IMR-90 (cell line): ENCODE measurements around the gene TXNL4B. TPM values are rescaled to one million over a fixed set of nuclear protein-coding genes. Genes with fewer than 3 reads are reported as not detected.

Source experiments
- ATAC-seq: fragments of 200-7000 bp; cut with Tn5 transposase; 2 replicates; pipeline ENCODE4 v1.9.1; 2020; ENCODE audit warnings: low read depth, mild to moderate bottlenecking, moderate library complexity
- BruUV-seq: library from RNA; stranded (reverse); fragments of 400-500 nt; replicated peaks from 2 replicates; lab custom pipeline; 2021; lab: Mats Ljungman, UMichigan
- CTCF ChIA-PET: fragments of 300-600 bp; formaldehyde crosslinking; extraction: SDS; loops from one replicate; lab custom pipeline; 2021; ENCODE audit warnings: antibody characterized with exemption; lab: Yijun Ruan, JAX
- POLR2A ChIA-PET: fragments of 300-600 bp; sonication (Branson Sonifier 250); formaldehyde crosslinking; loops from one replicate; lab custom pipeline; 2022; ENCODE audit warnings: antibody characterized with exemption; ENCODE audit not compliant: unreplicated experiment; lab: Charles Lee
- DNase-seq: peaks from one replicate; pipeline ENCODE4 v3.0.0; 2013
- H2AFZ ChIP-seq: replicated peaks from 2 replicates; pipeline ENCODE3; 2013; ENCODE audit warnings: low read length, mild to moderate bottlenecking; ENCODE audit not compliant: poor library complexity
- H2AK5ac ChIP-seq: 2 replicates; pipeline ENCODE4 v1.6.1; 2013; ENCODE audit warnings: low read depth, low read length, inconsistent platforms
- H2AK9ac ChIP-seq: replicated peaks from 2 replicates; pipeline ENCODE3; 2013; ENCODE audit warnings: mild to moderate bottlenecking, low read depth, low read length, moderate library complexity; ENCODE audit not compliant: poor library complexity
- H2BK120ac ChIP-seq: 2 replicates; pipeline ENCODE4 v1.6.1; 2013; ENCODE audit warnings: low read depth, low read length, inconsistent platforms
- H2BK15ac ChIP-seq: 3 replicates; pipeline ENCODE4 v1.6.1; 2013; ENCODE audit warnings: low read depth, low read length, inconsistent platforms
- H2BK20ac ChIP-seq: 2 replicates; pipeline ENCODE4 v1.6.1; 2013; ENCODE audit warnings: low read depth, mild to moderate bottlenecking, inconsistent platforms, low read length, moderate library complexity
- H2BK5ac ChIP-seq: 2 replicates; pipeline ENCODE4 v1.6.1; 2013; ENCODE audit warnings: mild to moderate bottlenecking, low read depth, low read length, inconsistent platforms; ENCODE audit not compliant: poor library complexity, severe bottlenecking
- H3K14ac ChIP-seq: replicated peaks from 2 replicates; pipeline ENCODE4 v1.6.1; 2013; ENCODE audit warnings: low read depth, low read length, inconsistent platforms
- H3K18ac ChIP-seq: 2 replicates; pipeline ENCODE4 v1.6.1; 2013; ENCODE audit warnings: low read depth, low read length, control low read depth
- H3K23ac ChIP-seq: 2 replicates; pipeline ENCODE4 v1.6.1; 2013; ENCODE audit warnings: low read depth, low read length, inconsistent platforms
- H3K27ac ChIP-seq: 2 replicates; pipeline ENCODE4 v1.5.1; 2013; ENCODE audit warnings: mild to moderate bottlenecking, control low read depth, low read length; ENCODE audit not compliant: insufficient read depth
- H3K27me3 ChIP-seq: 2 replicates; pipeline ENCODE4 v1.6.1; 2013; ENCODE audit warnings: low read length; ENCODE audit not compliant: control insufficient read depth, insufficient read depth
- H3K36me3 ChIP-seq: 2 replicates; pipeline ENCODE4 v1.6.1; 2013; ENCODE audit warnings: low read length, mixed read lengths; ENCODE audit not compliant: control insufficient read depth, insufficient read depth
- H3K4ac ChIP-seq: 2 replicates; pipeline ENCODE4 v1.6.1; 2013; ENCODE audit warnings: low read depth, low read length, inconsistent platforms
- H3K4me1 ChIP-seq: 2 replicates; pipeline ENCODE4 v1.6.1; 2013; ENCODE audit warnings: low read length, mixed read lengths; ENCODE audit not compliant: control insufficient read depth, insufficient read depth
- H3K4me2 ChIP-seq: 2 replicates; pipeline ENCODE4 v1.6.1; 2013; ENCODE audit warnings: low read depth, mild to moderate bottlenecking, control low read depth, low read length, moderate library complexity
- H3K4me3 ChIP-seq: 2 replicates; pipeline ENCODE4 v1.5.1; 2013; ENCODE audit warnings: low read depth, mild to moderate bottlenecking, control low read depth, low read length, moderate library complexity; ENCODE audit not compliant: insufficient read depth
- H3K56ac ChIP-seq: 2 replicates; pipeline ENCODE4 v1.6.1; 2013; ENCODE audit warnings: low read length, inconsistent platforms; ENCODE audit not compliant: insufficient read depth; ENCODE audit errors: extremely low read depth
- H3K79me1 ChIP-seq, 2 experiments: 2 replicates each; pipeline ENCODE4 v1.6.1; 2013; ENCODE audit warnings: low read length in 2 of 2, inconsistent platforms in 1 of 2, low read depth in 1 of 2
- H3K9ac ChIP-seq: 2 replicates; pipeline ENCODE4 v1.6.1; 2013; ENCODE audit warnings: low read depth, low read length, control low read depth
- H3K9me1 ChIP-seq: 2 replicates; pipeline ENCODE4 v1.6.1; 2013; ENCODE audit warnings: low read length, inconsistent platforms; ENCODE audit not compliant: insufficient read depth
- H3K9me3 ChIP-seq: 2 replicates; pipeline ENCODE4 v1.6.1; 2013; ENCODE audit warnings: low read length; ENCODE audit not compliant: control insufficient read depth, insufficient read depth
- H4K20me1 ChIP-seq: 2 replicates; pipeline ENCODE4 v1.6.1; 2013; ENCODE audit warnings: low read length, inconsistent platforms; ENCODE audit not compliant: insufficient read depth
- H4K5ac ChIP-seq: 2 replicates; pipeline ENCODE4 v1.6.1; 2013; ENCODE audit warnings: mild to moderate bottlenecking, low read depth, low read length, control low read depth
- H4K8ac ChIP-seq, 2 experiments: 2 replicates each; pipeline ENCODE4 v1.6.1; 2013; ENCODE audit warnings: low read depth in 2 of 2, low read length in 2 of 2, control low read depth in 1 of 2, inconsistent platforms in 1 of 2
- H4K91ac ChIP-seq: 2 replicates; pipeline ENCODE4 v1.6.1; 2013; ENCODE audit warnings: low read depth, low read length, inconsistent platforms; ENCODE audit not compliant: insufficient read depth
- BHLHE40 ChIP-seq: fragments of 150-350 bp; IDR thresholded peaks from 2 replicates; pipeline ENCODE4 v1.6.1; 2016; ENCODE audit warnings: mild to moderate bottlenecking, low read depth, low read length
- CEBPB ChIP-seq: IDR thresholded peaks from 2 replicates; pipeline ENCODE4 v1.6.1; 2012; ENCODE audit warnings: low read depth, low read length, improper control_type of control experiment
- CHD1 ChIP-seq: IDR thresholded peaks from 2 replicates; pipeline ENCODE4 v1.6.1; 2012; ENCODE audit warnings: low read depth, low read length, improper control_type of control experiment
- FOS ChIP-seq: fragments of 150-350 bp; IDR thresholded peaks from 2 replicates; pipeline ENCODE4 v1.6.1; 2016; ENCODE audit warnings: low read depth, low read length
- MAFK ChIP-seq: IDR thresholded peaks from 2 replicates; pipeline ENCODE4 v1.6.1; 2012; ENCODE audit warnings: low read depth, low read length, improper control_type of control experiment
- MAZ ChIP-seq: IDR thresholded peaks from 2 replicates; pipeline ENCODE4 v1.6.1; 2012; ENCODE audit warnings: low read depth, mild to moderate bottlenecking, low read length, improper control_type of control experiment, moderate library complexity, borderline replicate concordance
- MXI1 ChIP-seq: IDR thresholded peaks from 2 replicates; pipeline ENCODE4 v1.6.1; 2012; ENCODE audit warnings: low read depth, mild to moderate bottlenecking, low read length, moderate library complexity, borderline replicate concordance
- NFE2L2 ChIP-seq: fragments of 150-350 bp; IDR thresholded peaks from 2 replicates; pipeline ENCODE4 v1.6.1; 2016; ENCODE audit warnings: low read depth, mild to moderate bottlenecking, low read length
- POLR2A ChIP-seq: IDR thresholded peaks from 2 replicates; pipeline ENCODE4 v1.6.1; 2012; ENCODE audit warnings: mild to moderate bottlenecking, low read depth, low read length
- RAD21 ChIP-seq: IDR thresholded peaks from 2 replicates; pipeline ENCODE4 v1.6.1; 2012; ENCODE audit warnings: low read length, improper control_type of control experiment
- RCOR1 ChIP-seq: IDR thresholded peaks from 2 replicates; pipeline ENCODE4 v1.6.1; 2012; ENCODE audit warnings: mild to moderate bottlenecking, low read length, improper control_type of control experiment; ENCODE audit not compliant: insufficient replicate concordance
- RFX5 ChIP-seq: IDR thresholded peaks from 2 replicates; pipeline ENCODE4 v1.8.0; 2012; ENCODE audit warnings: low read depth, mild to moderate bottlenecking, low read length, moderate library complexity
- SMC3 ChIP-seq: fragments of 150-350 bp; IDR thresholded peaks from 2 replicates; pipeline ENCODE4 v1.6.1; 2016; ENCODE audit warnings: low read depth, mild to moderate bottlenecking, antibody characterized with exemption, low read length, moderate library complexity
- WGBS, 2 experiments: methylation state at CpG; one replicate each; pipeline versions ENCODE4 v1.1.5 to v1.1.7; 2013; ENCODE audit warnings: missing lambda C conversion rate in 2 of 2; ENCODE audit not compliant: insufficient read length in 1 of 2; ENCODE audit errors: extremely low coverage in 2 of 2; 5-methylcytosine and 5-hydroxymethylcytosine counted together
- dilution Hi-C: fragments of 300-500 bp; cut with HindIII; formaldehyde crosslinking; loops from one replicate; pipeline ENCODE4 v1.14.3; 2018; ENCODE audit warnings: low sequenced_read_pairs; ENCODE audit not compliant: unreplicated experiment
- in situ Hi-C: fragments of 300-500 bp; cut with MboI; formaldehyde crosslinking; loops from 3 replicates; pipeline ENCODE4 v1.14.3; 2019; ENCODE audit warnings: low sequenced_read_pairs, inconsistent platforms, mixed read lengths
- intact Hi-C: fragments of 100-400 bp; cut with micrococcal nuclease; formaldehyde crosslinking; loops from 2 replicates; pipeline ENCODE4 v1.10.0; 2022
- polyA plus RNA-seq, 3 experiments: library from polyadenylated mRNA; depleted of rRNA; stranded (reverse); fragments of >200 nt; gene quantifications; 2 replicates each; pipeline ENCODE4 v1.2.3, GENCODE V29; 2012; ENCODE audit warnings: low replicate concordance in 1 of 3
- total RNA-seq: library from RNA; depleted of rRNA; stranded (reverse); fragments of >200 nt; gene quantifications from 2 replicates; pipeline ENCODE4 v1.2.3, GENCODE V29; 2012
- TF ChIP-seq, protein P1 (sequence below): fragments of 150-350 bp; IDR thresholded peaks from 2 replicates; pipeline ENCODE4 v1.6.1; 2016; ENCODE audit warnings: low read depth, mild to moderate bottlenecking, low read length, moderate library complexity, borderline replicate concordance
- TF ChIP-seq, protein P2 (sequence below): conservative IDR thresholded peaks from 2 replicates; pipeline ENCODE4 v1.5.1; 2012; ENCODE audit warnings: mild to moderate bottlenecking, low read depth, low read length, improper control_type of control experiment
- TF ChIP-seq, protein P3 (sequence below): fragments of 150-350 bp; IDR thresholded peaks from 2 replicates; pipeline ENCODE4 v1.6.1; 2017; ENCODE audit warnings: mild to moderate bottlenecking, antibody characterized with exemption, low read length, low read depth

The TXNL4B gene
- total and polyA plus RNA-seq, 2 of the 4 experiments (the other 2 are of a cell fraction) = 5.4 to 8.6 TPM

DNA sequence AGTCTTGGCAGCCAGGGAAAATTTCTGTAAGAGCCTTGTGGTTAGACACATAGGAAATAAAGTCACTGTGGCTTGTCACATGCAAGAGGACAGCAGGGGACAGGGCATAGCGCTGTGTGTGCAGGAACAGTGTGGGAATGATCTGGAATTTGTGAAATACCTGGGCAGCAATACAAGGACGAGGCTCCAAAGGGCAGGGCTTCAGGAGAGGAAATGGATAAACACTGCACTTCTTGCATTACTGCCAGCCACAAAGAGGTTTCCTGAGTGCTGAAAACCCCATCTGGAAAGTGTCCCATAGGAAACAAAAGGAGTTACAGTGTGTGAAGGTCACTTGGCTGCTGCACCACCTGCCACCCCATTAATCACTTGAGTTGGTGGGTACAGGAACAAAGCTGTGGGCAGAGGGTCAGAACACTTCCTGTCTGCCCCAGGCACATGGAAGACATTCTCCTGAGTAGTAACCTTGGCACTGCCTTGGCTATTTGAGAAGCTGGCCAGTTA lies 51.2 kb downstream of the TXNL4B start:
- BruUV-seq = no TSS peak
- Histone ChIP-seq H3K4ac (no peak overlapping the region), H3K27ac (no peak overlapping the region), H3K27me3 (no peaks in the 10 kb centered on the region), H3K4me1 (no peaks in the 10 kb centered on the region), H3K9me3 (no peaks in the 10 kb centered on the region), H3K9me1 (no peaks in the 10 kb centered on the region), H2BK20ac (no peak overlapping the region), H3K36me3 (no peaks in the 10 kb centered on the region), H3K4me3 (no peak overlapping the region), H4K8ac (no peak overlapping the region), H2BK15ac (no peak overlapping the region), H2AK5ac (no peak overlapping the region), H3K4me2 (no peak overlapping the region), H2AFZ (no peak overlapping the region), H2BK5ac (no peak overlapping the region), H3K18ac (no peak overlapping the region), H3K14ac (no peak overlapping the region), H3K56ac (no peak overlapping the region), H4K91ac (no peak overlapping the region), H3K79me1 (no peaks in the 10 kb centered on the region), H4K5ac (no peak overlapping the region), H3K9ac (no peak overlapping the region), H2AK9ac (no peak overlapping the region), H3K23ac (no peak overlapping the region), H4K20me1 (no peaks in the 10 kb centered on the region), H2BK120ac (no peak overlapping the region)
- no CpG with 5 or more reads among the region's 2 CpGs for WGBS, 2 experiments
- in situ Hi-C loops (no loop called here), dilution Hi-C loops (no loop called here), intact Hi-C loops (no loop called here)
- CTCF ChIA-PET = no interaction called here
- POLR2A ChIA-PET = no interaction called here
- TF ChIP-seq, protein P1, sequence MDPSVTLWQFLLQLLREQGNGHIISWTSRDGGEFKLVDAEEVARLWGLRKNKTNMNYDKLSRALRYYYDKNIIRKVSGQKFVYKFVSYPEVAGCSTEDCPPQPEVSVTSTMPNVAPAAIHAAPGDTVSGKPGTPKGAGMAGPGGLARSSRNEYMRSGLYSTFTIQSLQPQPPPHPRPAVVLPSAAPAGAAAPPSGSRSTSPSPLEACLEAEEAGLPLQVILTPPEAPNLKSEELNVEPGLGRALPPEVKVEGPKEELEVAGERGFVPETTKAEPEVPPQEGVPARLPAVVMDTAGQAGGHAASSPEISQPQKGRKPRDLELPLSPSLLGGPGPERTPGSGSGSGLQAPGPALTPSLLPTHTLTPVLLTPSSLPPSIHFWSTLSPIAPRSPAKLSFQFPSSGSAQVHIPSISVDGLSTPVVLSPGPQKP = no peak
- TF ChIP-seq MAFK (no peak), CHD1 (no peak), CEBPB (no peak), MAZ (no peak), FOS (no peak), MXI1 (no peak), RAD21 (no peak), RCOR1 (no peak), RFX5 (no peak), BHLHE40 (no peak), NFE2L2 (no peak), POLR2A (no peak), SMC3 (no peak)
- TF ChIP-seq, protein P2, sequence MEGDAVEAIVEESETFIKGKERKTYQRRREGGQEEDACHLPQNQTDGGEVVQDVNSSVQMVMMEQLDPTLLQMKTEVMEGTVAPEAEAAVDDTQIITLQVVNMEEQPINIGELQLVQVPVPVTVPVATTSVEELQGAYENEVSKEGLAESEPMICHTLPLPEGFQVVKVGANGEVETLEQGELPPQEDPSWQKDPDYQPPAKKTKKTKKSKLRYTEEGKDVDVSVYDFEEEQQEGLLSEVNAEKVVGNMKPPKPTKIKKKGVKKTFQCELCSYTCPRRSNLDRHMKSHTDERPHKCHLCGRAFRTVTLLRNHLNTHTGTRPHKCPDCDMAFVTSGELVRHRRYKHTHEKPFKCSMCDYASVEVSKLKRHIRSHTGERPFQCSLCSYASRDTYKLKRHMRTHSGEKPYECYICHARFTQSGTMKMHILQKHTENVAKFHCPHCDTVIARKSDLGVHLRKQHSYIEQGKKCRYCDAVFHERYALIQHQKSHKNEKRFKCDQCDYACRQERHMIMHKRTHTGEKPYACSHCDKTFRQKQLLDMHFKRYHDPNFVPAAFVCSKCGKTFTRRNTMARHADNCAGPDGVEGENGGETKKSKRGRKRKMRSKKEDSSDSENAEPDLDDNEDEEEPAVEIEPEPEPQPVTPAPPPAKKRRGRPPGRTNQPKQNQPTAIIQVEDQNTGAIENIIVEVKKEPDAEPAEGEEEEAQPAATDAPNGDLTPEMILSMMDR = no peak
- TF ChIP-seq, protein P3, sequence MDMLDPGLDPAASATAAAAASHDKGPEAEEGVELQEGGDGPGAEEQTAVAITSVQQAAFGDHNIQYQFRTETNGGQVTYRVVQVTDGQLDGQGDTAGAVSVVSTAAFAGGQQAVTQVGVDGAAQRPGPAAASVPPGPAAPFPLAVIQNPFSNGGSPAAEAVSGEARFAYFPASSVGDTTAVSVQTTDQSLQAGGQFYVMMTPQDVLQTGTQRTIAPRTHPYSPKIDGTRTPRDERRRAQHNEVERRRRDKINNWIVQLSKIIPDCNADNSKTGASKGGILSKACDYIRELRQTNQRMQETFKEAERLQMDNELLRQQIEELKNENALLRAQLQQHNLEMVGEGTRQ = no peak
- no peak for ATAC-seq
- no peak for DNase-seq
